IPS-18a (cell line): ENCODE data around the gene PLN.

ENCODE experiments used
- H3K27ac ChIP-seq: one replicate; pipeline ENCODE4 v1.5.1; 2013; ENCODE audit warnings: low read length
- H3K27me3 ChIP-seq: one replicate; pipeline ENCODE4 v1.6.1; 2013; ENCODE audit warnings: mild to moderate bottlenecking, low read length; ENCODE audit not compliant: control insufficient read depth, insufficient read depth
- H3K36me3 ChIP-seq: one replicate; pipeline ENCODE4 v1.6.1; 2013; ENCODE audit warnings: low read depth, low read length; ENCODE audit not compliant: control insufficient read depth
- H3K4me1 ChIP-seq: one replicate; pipeline ENCODE4 v1.6.1; 2013; ENCODE audit warnings: low read depth, low read length; ENCODE audit not compliant: control insufficient read depth
- H3K4me3 ChIP-seq: one replicate; pipeline ENCODE4 v1.5.1; 2013; ENCODE audit warnings: low read length
- H3K9ac ChIP-seq: one replicate; pipeline ENCODE4 v1.6.1; 2013; ENCODE audit warnings: mild to moderate bottlenecking, low read length, moderate library complexity
- H3K9me3 ChIP-seq: one replicate; pipeline ENCODE4 v1.6.1; 2013; ENCODE audit warnings: low read depth, low read length; ENCODE audit not compliant: control insufficient read depth

The PLN gene

GRCh38 chr6:118514689-118515088 is 33.4 kb upstream of the PLN start:
- Histone ChIP-seq H3K36me3 (no peaks in the 10 kb centered on the region), H3K4me1 (no peaks in the 10 kb centered on the region), H3K27me3 (no peaks in the 10 kb centered on the region), H3K9me3 (no peaks in the 10 kb centered on the region), H3K27ac (no peak overlapping the region), H3K9ac (no peak overlapping the region), H3K4me3 (no peak overlapping the region)

- no peak overlapping the region for H3K27ac ChIP-seq
- peaks cover 3% of the 10 kb centered on the region for H3K4me1 ChIP-seq
- H3K9ac ChIP-seq = no peak overlapping the region
- no peaks in the 10 kb centered on the region for H3K9me3 ChIP-seq
- H3K27me3 ChIP-seq = no peaks in the 10 kb centered on the region
- no peak overlapping the region for H3K4me3 ChIP-seq
- H3K36me3 ChIP-seq = no peaks in the 10 kb centered on the region
Measured at GRCh38 chr6:118522422-118522821, 25.7 kb upstream of the PLN start.

GRCh38 chr6:118523216-118523615 is 24.9 kb upstream of the PLN start:
- H3K27me3 ChIP-seq = no peaks in the 10 kb centered on the region
- no peak overlapping the region for H3K9ac ChIP-seq
- H3K4me1 ChIP-seq = peaks cover 3% of the 10 kb centered on the region
- H3K9me3 ChIP-seq = no peaks in the 10 kb centered on the region
- no peaks in the 10 kb centered on the region for H3K36me3 ChIP-seq
- no peak overlapping the region for H3K4me3 ChIP-seq
- no peak overlapping the region for H3K27ac ChIP-seq

- Histone ChIP-seq H3K4me3 (no peak overlapping the region), H3K4me1 (peaks cover 3% of the 10 kb centered on the region), H3K27me3 (no peaks in the 10 kb centered on the region), H3K9me3 (no peaks in the 10 kb centered on the region), H3K9ac (no peak overlapping the region), H3K36me3 (no peaks in the 10 kb centered on the region), H3K27ac (no peak overlapping the region)
Measured at GRCh38 chr6:118524686-118525085, 23.4 kb upstream of the PLN start.

GRCh38 chr6:118525913-118526780 is 21.9 kb upstream of the PLN start:
- Histone ChIP-seq H3K4me1 (peaks cover 3% of the 10 kb centered on the region), H3K4me3 (no peak overlapping the region), H3K27ac (no peak overlapping the region), H3K36me3 (no peaks in the 10 kb centered on the region), H3K27me3 (no peaks in the 10 kb centered on the region), H3K9me3 (no peaks in the 10 kb centered on the region), H3K9ac (no peak overlapping the region)

GRCh38 chr6:118528129-118528528 is 20.0 kb upstream of the PLN start:
- Histone ChIP-seq H3K4me3 (no peak overlapping the region), H3K9ac (no peak overlapping the region), H3K27ac (no peak overlapping the region), H3K27me3 (no peaks in the 10 kb centered on the region), H3K9me3 (no peaks in the 10 kb centered on the region), H3K36me3 (no peaks in the 10 kb centered on the region), H3K4me1 (peaks cover 3% of the 10 kb centered on the region)

- H3K9me3 ChIP-seq = no peaks in the 10 kb centered on the region
- H3K27ac ChIP-seq = no peak overlapping the region
Measured at GRCh38 chr6:118529756-118530155, 18.3 kb upstream of the PLN start.

GRCh38 chr6:118530942-118531341 is 17.2 kb upstream of the PLN start:
- no peaks in the 10 kb centered on the region for H3K9me3 ChIP-seq
- no peaks in the 10 kb centered on the region for H3K27me3 ChIP-seq
- no peak overlapping the region for H3K27ac ChIP-seq
- no peaks in the 10 kb centered on the region for H3K4me1 ChIP-seq
- no peaks in the 10 kb centered on the region for H3K36me3 ChIP-seq
- no peak overlapping the region for H3K4me3 ChIP-seq
- no peak overlapping the region for H3K9ac ChIP-seq

More at GRCh38 chr6:118529756-118530155, 18.3 kb upstream of the PLN start:
- no peaks in the 10 kb centered on the region for H3K27me3 ChIP-seq
- H3K9ac ChIP-seq = no peak overlapping the region
- H3K4me1 ChIP-seq = peaks cover 2% of the 10 kb centered on the region
- H3K36me3 ChIP-seq = no peaks in the 10 kb centered on the region
- H3K4me3 ChIP-seq = no peak overlapping the region

- H3K27me3 ChIP-seq = no peaks in the 10 kb centered on the region
- no peak overlapping the region for H3K27ac ChIP-seq
- no peaks in the 10 kb centered on the region for H3K36me3 ChIP-seq
- H3K4me3 ChIP-seq = no peak overlapping the region
- no peaks in the 10 kb centered on the region for H3K9me3 ChIP-seq
- no peak overlapping the region for H3K9ac ChIP-seq
- H3K4me1 ChIP-seq = no peaks in the 10 kb centered on the region
Measured at GRCh38 chr6:118535176-118535844, 12.8 kb upstream of the PLN start.

- no peak overlapping the region for H3K4me3 ChIP-seq
- H3K27me3 ChIP-seq = no peaks in the 10 kb centered on the region
- H3K4me1 ChIP-seq = no peaks in the 10 kb centered on the region
- no peaks in the 10 kb centered on the region for H3K9me3 ChIP-seq
- H3K27ac ChIP-seq = no peak overlapping the region
- no peaks in the 10 kb centered on the region for H3K36me3 ChIP-seq
- H3K9ac ChIP-seq = no peak overlapping the region
Measured at GRCh38 chr6:118536478-118536877, 11.6 kb upstream of the PLN start.

GRCh38 chr6:118537574-118537973 is 10.5 kb upstream of the PLN start:
- no peaks in the 10 kb centered on the region for H3K36me3 ChIP-seq
- no peak overlapping the region for H3K27ac ChIP-seq
- H3K9me3 ChIP-seq = no peaks in the 10 kb centered on the region
- H3K9ac ChIP-seq = no peak overlapping the region
- H3K4me1 ChIP-seq = no peaks in the 10 kb centered on the region
- no peaks in the 10 kb centered on the region for H3K27me3 ChIP-seq
- no peak overlapping the region for H3K4me3 ChIP-seq
